PC-9 (cell line): Measurements from ENCODE around the gene GALNT7. TPM values are rescaled to one million over a fixed set of nuclear protein-coding genes. Genes with fewer than 3 reads are reported as not detected.

Source experiments
- BruUV-seq: library from RNA; stranded (reverse); fragments of 400-500 nt; replicated peaks from 2 replicates; lab custom pipeline; 2021; lab: Mats Ljungman, UMichigan
- CTCF ChIA-PET: fragments of 300-600 bp; sonication (Branson Sonifier 250); formaldehyde crosslinking; loops from one replicate; lab custom pipeline; 2022; ENCODE audit warnings: antibody characterized with exemption; lab: Charles Lee
- POLR2A ChIA-PET: fragments of 300-600 bp; sonication (Branson Sonifier 250); formaldehyde crosslinking; loops from one replicate; lab custom pipeline; 2022; ENCODE audit warnings: antibody characterized with exemption; ENCODE audit not compliant: unreplicated experiment; lab: Charles Lee
- DNase-seq, 2 experiments: peaks; one replicate each; pipeline versions ENCODE4 v3.0.0 to v3.0.0-alpha.2; 2015 to 2022; ENCODE audit warnings: mixed read lengths in 1 of 2
- H2AFZ ChIP-seq: fragments of 200-600 bp; sonication (generic); 2 replicates; pipeline ENCODE4 v1.8.1; 2017; ENCODE audit warnings: antibody characterized with exemption
- H3F3A ChIP-seq: fragments of 200-600 bp; sonication (generic); 2 replicates; pipeline ENCODE4 v1.8.1; 2017; ENCODE audit warnings: antibody characterized with exemption, mild to moderate bottlenecking, low read depth; ENCODE audit not compliant: insufficient read depth
- H3K27ac ChIP-seq: fragments of 200-600 bp; sonication (generic); 2 replicates; pipeline ENCODE4 v1.6.1; 2016; ENCODE audit warnings: mixed run types
- H3K27me3 ChIP-seq: fragments of 200-600 bp; sonication (generic); 2 replicates; pipeline ENCODE4 v1.6.1; 2016; ENCODE audit warnings: low read depth, mixed run types; ENCODE audit not compliant: insufficient read depth
- H3K36me3 ChIP-seq: fragments of 200-600 bp; sonication (generic); 2 replicates; pipeline ENCODE4 v1.6.1; 2016; ENCODE audit warnings: low read depth, mixed run types
- H3K4me1 ChIP-seq: fragments of 200-600 bp; sonication (generic); replicated peaks from 2 replicates; pipeline ENCODE4 v1.6.1; 2016; ENCODE audit warnings: mixed run types; ENCODE audit not compliant: insufficient read depth
- H3K4me2 ChIP-seq: fragments of 200-600 bp; sonication (generic); 2 replicates; pipeline ENCODE4 v1.6.1; 2017; ENCODE audit warnings: mixed run types
- H3K4me3 ChIP-seq: fragments of 200-600 bp; sonication (generic); 2 replicates; pipeline ENCODE4 v1.6.1; 2016; ENCODE audit warnings: mixed run types
- H3K79me2 ChIP-seq: fragments of 200-600 bp; sonication (generic); 2 replicates; pipeline ENCODE4 v1.6.1; 2017; ENCODE audit warnings: low read depth, mixed run types
- H3K9me2 ChIP-seq: fragments of 200-600 bp; sonication (generic); 2 replicates; pipeline ENCODE4 v1.8.1; 2017; ENCODE audit warnings: mild to moderate bottlenecking; ENCODE audit not compliant: insufficient read depth
- H3K9me3 ChIP-seq: fragments of 200-600 bp; sonication (generic); 2 replicates; pipeline ENCODE4 v1.8.1; 2016; ENCODE audit warnings: low read depth; ENCODE audit not compliant: insufficient read depth
- H4K20me1 ChIP-seq: fragments of 200-600 bp; sonication (generic); 2 replicates; pipeline ENCODE4 v1.8.1; 2017; ENCODE audit not compliant: insufficient read depth
- CTCF ChIP-seq: fragments of 200-600 bp; sonication (generic); conservative IDR thresholded peaks from 2 replicates; pipeline ENCODE4 v1.6.1; 2017; ENCODE audit warnings: mixed run types, antibody characterized with exemption, mild to moderate bottlenecking, moderate library complexity
- EZH2 ChIP-seq: fragments of 200-600 bp; sonication (generic); IDR thresholded peaks from 2 replicates; pipeline ENCODE4 v1.8.0; 2017; ENCODE audit warnings: antibody characterized with exemption, low read depth
- intact Hi-C: fragments of 100-400 bp; cut with micrococcal nuclease; formaldehyde crosslinking; loops from one replicate; pipeline ENCODE4 v1.10.0; 2022; ENCODE audit not compliant: unreplicated experiment
- total RNA-seq: library from RNA; stranded (reverse); gene quantifications from 2 replicates; pipeline ENCODE4 v1.2.3, GENCODE V29; 2021

Gene GALNT7
- total RNA-seq, 1 experiment from 2014 or later = 57.2 TPM

GRCh38 chr4:173166491-173166890 lies 2.1 kb upstream of the GALNT7 start:
- peaks cover 13% of the 10 kb centered on the region for H3K4me1 ChIP-seq
- H3K9me2 ChIP-seq = no peaks in the 10 kb centered on the region
- H3K27ac ChIP-seq = no peak overlapping the region
- H3K36me3 ChIP-seq = no peaks in the 10 kb centered on the region
- no peaks in the 10 kb centered on the region for H3K9me3 ChIP-seq
- no peak for DNase-seq
- TF ChIP-seq EZH2 = no peak
- TF ChIP-seq CTCF = no peak
- peaks cover 9% of the 10 kb centered on the region; the same call in 1 of the 2 replicates for H3F3A ChIP-seq
- no peaks in the 10 kb centered on the region for H4K20me1 ChIP-seq
- H3K79me2 ChIP-seq = peaks cover 24% of the 10 kb centered on the region
- CTCF ChIA-PET = no interaction called here
- POLR2A ChIA-PET = no interaction called here
- BruUV-seq = no TSS peak
- H3K4me3 ChIP-seq = no peak overlapping the region
- no peaks in the 10 kb centered on the region for H3K27me3 ChIP-seq
- no peak overlapping the region for H2AFZ ChIP-seq
- intact Hi-C loops = loop anchor here (5.0 kb wide), 1 partner anchor 154 kb away; no protein-coding TSS in a partner anchor
- peak overlapping the region; percentile 99; the same call in 1 of the 2 replicates for H3K4me2 ChIP-seq

- H3F3A ChIP-seq = peaks cover 9% of the 10 kb centered on the region; the same call in 1 of the 2 replicates
- no peaks in the 10 kb centered on the region for H4K20me1 ChIP-seq
- peaks cover 38% of the 10 kb centered on the region for H3K79me2 ChIP-seq
- H3K27me3 ChIP-seq = no peaks in the 10 kb centered on the region
- BruUV-seq = TSS peak; percentile 62
- peak overlapping the region; percentile 84 for H2AFZ ChIP-seq
- ChIA-PET POLR2A (interaction anchor here (0.6 to 1.1 kb wide), 8 partner anchors 14 to 204 kb away, joined by 3 to 16 read pairs (median 4); no protein-coding TSS in a partner anchor), CTCF (interaction anchor here (0.6 to 1.4 kb wide), 4 partner anchors 31 to 154 kb away, joined by 3 to 14 read pairs (median 8); no protein-coding TSS in a partner anchor)
- H3K36me3 ChIP-seq = no peaks in the 10 kb centered on the region
- H3K4me1 ChIP-seq = peaks cover 14% of the 10 kb centered on the region
- intact Hi-C loops = loop anchor here (1.0 to 5.0 kb wide), 7 partner anchors 41 to 203 kb away; no protein-coding TSS in a partner anchor
- DNase-seq = peak in 1 of 2 experiments; percentile 78
- peak overlapping the region; percentile 99 for H3K4me2 ChIP-seq
- TF ChIP-seq EZH2 = no peak
- no peak for TF ChIP-seq CTCF
- H3K4me3 ChIP-seq = peak overlapping the region; percentile 85
- no peaks in the 10 kb centered on the region for H3K9me3 ChIP-seq
- H3K27ac ChIP-seq = peak overlapping the region; percentile 91
- H3K9me2 ChIP-seq = no peaks in the 10 kb centered on the region
Measured at GRCh38 chr4:173167758-173168395, 734 bp upstream of the GALNT7 start.

- Histone ChIP-seq H3K4me2 (0 out of 2 replicates have a peak overlapping the region, but pooled peaks have one; percentile 93), H3K27me3 (no peaks in the 10 kb centered on the region), H3K36me3 (no peaks in the 10 kb centered on the region), H3K27ac (peak overlapping the region; percentile 53; the same call in 1 of the 2 replicates), H3K9me3 (no peaks in the 10 kb centered on the region), H3F3A (peaks cover 9% of the 10 kb centered on the region; the same call in 1 of the 2 replicates), H3K4me3 (peak overlapping the region; percentile 87; the same call in 1 of the 2 replicates), H3K9me2 (no peaks in the 10 kb centered on the region), H3K4me1 (peaks cover 17% of the 10 kb centered on the region), H3K79me2 (peaks cover 50% of the 10 kb centered on the region), H4K20me1 (no peaks in the 10 kb centered on the region), H2AFZ (no peak overlapping the region)
- ChIA-PET CTCF (interaction anchor here (0.7 kb wide), 1 partner anchor 53 kb away, joined by 15 read pairs; no protein-coding TSS in a partner anchor), POLR2A (interaction anchor here (0.6 kb wide), 1 partner anchor 13 kb away, joined by 10 read pairs; no protein-coding TSS in a partner anchor)
- no peak for DNase-seq
- BruUV-seq = no TSS peak
- no peak for TF ChIP-seq CTCF
- TF ChIP-seq EZH2 = no peak
- intact Hi-C loops = loop anchor here (2.0 to 5.0 kb wide), 3 partner anchors 48 to 157 kb away; no protein-coding TSS in a partner anchor
Measured at GRCh38 chr4:173169178-173169427, 492 bp downstream of the GALNT7 start.
